ENCODE results near the gene CFAP77.
"Not testable (repeated sequence)": the region's sequence is repeated elsewhere in the genome, so short reads cannot be mapped to it uniquely, and the experiment has no call there.

CFAP77 gene

GRCh38 chr9:132409828-132410528 is at the start of gene CFAP77:
TSS of gene CFAP77 (plus strand) at chr9:132410211. CDS start at chr9:132410272, 61 bp downstream.
- peak; percentile 78 for DNase-seq (ENCODE audit: low spot score)

DNA sequence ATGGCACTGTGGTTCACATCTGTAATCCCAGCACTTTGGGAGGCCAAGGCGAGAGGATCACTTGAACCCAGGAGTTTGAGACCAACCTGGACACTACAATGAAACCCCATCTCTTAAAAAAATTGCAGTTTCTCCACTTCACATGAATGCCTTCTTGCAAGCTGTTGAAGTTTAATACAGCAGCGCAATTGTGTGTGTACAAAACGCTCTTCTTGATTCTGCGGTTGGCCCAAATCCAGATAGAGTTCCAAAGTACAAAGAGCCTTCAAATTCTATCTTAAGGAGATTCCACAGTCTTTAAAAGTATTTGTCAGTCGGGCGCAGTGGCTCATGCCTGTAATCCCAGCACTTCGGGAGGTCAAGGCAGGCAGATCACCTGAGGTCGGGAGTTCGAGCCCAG is 45.9 kb upstream of the CFAP77 start:
- no peak for DNase-seq (ENCODE audit: low spot score)

- no peak for DNase-seq (ENCODE audit: low spot score)
Measured at GRCh38 chr9:132365986-132366385, 44.0 kb upstream of the CFAP77 start.

- DNase-seq (ENCODE audit: low spot score): no peak
Measured at GRCh38 chr9:132366481-132366880, 43.5 kb upstream of the CFAP77 start.

- no peak for DNase-seq (ENCODE audit: low spot score)
Measured at GRCh38 chr9:132367613-132368313, 42.2 kb upstream of the CFAP77 start.

DNA sequence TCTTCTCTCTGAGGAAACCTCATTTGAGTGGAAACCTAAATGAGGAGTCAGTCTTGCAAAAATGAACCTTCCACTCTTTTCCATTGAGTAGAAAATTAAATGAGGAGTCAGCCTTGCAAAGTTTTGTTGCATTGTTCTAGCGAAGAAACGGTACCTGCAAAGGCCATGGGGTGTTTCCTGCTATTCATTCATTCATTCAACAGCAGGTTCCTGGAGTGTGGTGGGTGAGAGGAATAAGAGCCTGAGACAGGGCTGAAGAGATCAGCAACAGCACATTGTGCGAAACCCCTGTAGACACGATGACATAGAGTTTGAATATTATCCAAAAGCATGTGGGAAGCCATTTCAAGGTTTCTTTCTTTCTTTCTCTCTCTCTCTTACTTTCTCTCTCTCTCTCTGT is 40.6 kb upstream of the CFAP77 start:
- DNase-seq (ENCODE audit: low spot score): no peak

GRCh38 chr9:132370592-132370991 is 39.4 kb upstream of the CFAP77 start:
- DNase-seq (ENCODE audit: low spot score): no peak

DNA sequence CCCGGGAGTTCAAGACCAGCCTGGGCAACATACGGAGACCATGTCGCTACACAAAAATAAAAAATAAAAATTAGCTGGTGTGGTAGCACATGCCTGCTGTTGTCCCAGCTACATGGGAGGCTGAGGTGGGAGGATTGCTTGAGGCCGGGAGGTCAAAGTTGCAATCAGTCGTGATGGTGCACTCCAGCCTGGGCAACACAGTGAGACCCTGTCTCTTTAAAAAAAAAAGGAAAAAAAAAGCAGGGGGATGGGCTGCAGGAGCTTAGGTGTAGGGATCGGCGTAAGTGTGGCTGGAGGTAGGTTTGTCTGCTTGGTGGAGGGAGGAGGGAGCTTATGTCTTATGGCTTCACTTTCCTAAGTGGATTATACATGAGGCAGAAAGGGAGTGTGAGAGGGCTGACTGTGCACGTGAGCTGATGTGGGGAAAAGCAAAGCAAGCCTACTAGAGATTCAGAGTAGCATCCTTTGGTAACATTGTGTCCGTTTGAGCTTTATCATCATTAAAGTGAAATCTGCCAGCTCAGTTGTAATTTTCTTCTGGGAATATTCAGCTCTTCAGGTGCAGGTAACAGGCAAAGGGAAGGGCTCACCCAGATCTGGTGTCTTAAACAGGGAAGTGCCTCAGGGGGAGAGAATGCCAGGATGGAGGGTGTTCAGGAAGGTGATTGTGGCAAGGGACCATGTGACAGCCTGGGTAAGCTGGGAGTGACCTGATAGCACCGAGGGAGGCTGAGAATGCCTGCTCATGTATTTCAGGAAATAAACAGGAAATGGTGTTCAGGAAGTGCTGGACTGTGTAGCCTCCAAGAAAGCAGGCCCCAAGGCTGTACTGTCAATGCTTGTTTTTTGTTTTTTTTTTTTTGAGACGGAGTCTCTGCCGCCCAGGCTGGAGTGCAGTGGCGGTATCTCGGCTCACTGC is 37.6 kb upstream of the CFAP77 start:
- DNase-seq (ENCODE audit: low spot score): no peak

GRCh38 chr9:132377769-132378168 is 32.2 kb upstream of the CFAP77 start:
- DNase-seq (ENCODE audit: low spot score): not testable (repeated sequence)

DNA sequence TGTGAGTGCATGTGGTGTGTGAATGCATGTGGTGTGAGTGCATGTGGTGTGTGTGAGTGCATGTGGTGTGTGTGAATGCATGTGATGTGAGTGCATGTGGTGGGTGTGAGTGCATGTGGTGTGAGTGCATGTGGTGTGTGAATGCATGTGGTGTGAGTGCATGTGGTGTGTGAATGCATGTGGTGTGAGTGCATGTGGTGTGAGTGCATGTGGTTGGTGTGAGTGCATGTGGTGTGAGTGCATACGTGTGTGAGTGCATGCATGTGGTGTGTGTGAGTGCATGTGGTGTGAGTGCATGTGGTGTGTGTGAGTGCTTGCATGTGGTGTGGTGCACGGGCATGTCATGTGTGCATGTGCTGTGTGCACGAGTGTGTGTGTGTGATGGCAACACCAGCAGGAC is 31.6 kb upstream of the CFAP77 start:
- not testable (repeated sequence) for DNase-seq (ENCODE audit: low spot score)

GRCh38 chr9:132381966-132382541 is 28.0 kb upstream of the CFAP77 start:
- no peak for DNase-seq (ENCODE audit: low spot score)

- no peak for DNase-seq (ENCODE audit: low spot score)
Measured at GRCh38 chr9:132383462-132383883, 26.5 kb upstream of the CFAP77 start.

DNA sequence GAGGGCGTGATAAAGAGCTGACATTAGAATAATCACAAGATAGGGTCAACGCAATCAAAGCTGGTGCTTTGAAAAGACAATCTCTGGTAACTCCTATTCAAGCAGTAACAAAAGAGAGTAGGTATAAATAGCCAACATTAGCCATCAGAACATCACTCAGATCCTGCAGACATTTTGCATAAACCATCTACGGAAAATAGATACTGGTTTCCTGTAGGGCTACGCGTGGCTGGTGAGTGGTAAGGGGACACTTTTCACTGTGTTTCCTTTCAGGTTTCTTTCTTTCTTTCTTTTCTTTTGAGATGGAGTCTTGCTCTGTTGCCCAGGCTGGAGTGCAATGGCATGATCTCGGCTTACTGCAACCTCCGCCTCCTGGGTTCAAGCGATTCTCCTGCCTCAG is 25.6 kb upstream of the CFAP77 start:
- no peak for DNase-seq (ENCODE audit: low spot score)

- DNase-seq (ENCODE audit: low spot score): no peak
Measured at GRCh38 chr9:132387133-132387532, 22.9 kb upstream of the CFAP77 start.

GRCh38 chr9:132390966-132391365 is 19.0 kb upstream of the CFAP77 start:
- DNase-seq (ENCODE audit: low spot score): no peak

GRCh38 chr9:132391449-132391848 is 18.6 kb upstream of the CFAP77 start:
- DNase-seq (ENCODE audit: low spot score): no peak

GRCh38 chr9:132395560-132395959 is 14.5 kb upstream of the CFAP77 start:
- DNase-seq (ENCODE audit: low spot score): no peak

GRCh38 chr9:132401824-132402223 is 8.2 kb upstream of the CFAP77 start:
- no peak for DNase-seq (ENCODE audit: low spot score)

GRCh38 chr9:132404228-132404881 is 5.7 kb upstream of the CFAP77 start:
- DNase-seq (ENCODE audit: low spot score): no peak

DNA sequence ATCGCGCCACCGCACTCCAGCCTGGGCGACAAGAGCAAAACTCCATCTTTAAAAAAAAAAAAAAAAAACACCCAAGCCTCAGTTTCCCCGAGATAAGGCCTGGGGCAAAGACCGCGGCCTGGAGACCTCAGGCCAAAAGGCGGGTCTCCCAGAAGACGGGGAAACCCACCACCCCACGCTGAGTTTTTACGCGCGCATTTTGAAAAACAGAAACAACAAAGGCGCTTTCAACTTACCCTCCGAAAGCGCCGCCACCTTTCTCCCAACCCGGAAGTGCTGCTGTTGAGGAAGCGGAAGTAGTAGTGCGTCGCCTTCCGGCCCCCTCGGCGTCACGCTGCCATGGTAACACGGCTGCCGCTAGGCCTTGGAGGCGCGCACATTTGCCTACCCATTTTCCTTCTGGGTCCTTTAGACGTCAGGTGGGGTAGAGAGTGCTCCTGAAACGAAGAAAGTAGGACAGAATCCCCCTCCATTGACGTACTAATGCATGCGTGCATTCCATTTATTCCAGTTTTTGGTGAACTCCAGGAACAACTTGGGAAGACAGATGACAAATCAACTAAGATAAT is 3.4 kb upstream of the CFAP77 start, which contains the start of gene TTF1:
TSS of gene TTF1 (minus strand) at position 287 of the 569 bp plus-strand sequence. CDS start 4,019 bp downstream, outside the sequence.
- peak; percentile 96 for DNase-seq (ENCODE audit: low spot score)

GRCh38 chr9:132407196-132407595 is 2.8 kb upstream of the CFAP77 start:
- no peak for DNase-seq (ENCODE audit: low spot score)
